ENCODE data around the gene IFITM10.

IFITM10 gene

DNA sequence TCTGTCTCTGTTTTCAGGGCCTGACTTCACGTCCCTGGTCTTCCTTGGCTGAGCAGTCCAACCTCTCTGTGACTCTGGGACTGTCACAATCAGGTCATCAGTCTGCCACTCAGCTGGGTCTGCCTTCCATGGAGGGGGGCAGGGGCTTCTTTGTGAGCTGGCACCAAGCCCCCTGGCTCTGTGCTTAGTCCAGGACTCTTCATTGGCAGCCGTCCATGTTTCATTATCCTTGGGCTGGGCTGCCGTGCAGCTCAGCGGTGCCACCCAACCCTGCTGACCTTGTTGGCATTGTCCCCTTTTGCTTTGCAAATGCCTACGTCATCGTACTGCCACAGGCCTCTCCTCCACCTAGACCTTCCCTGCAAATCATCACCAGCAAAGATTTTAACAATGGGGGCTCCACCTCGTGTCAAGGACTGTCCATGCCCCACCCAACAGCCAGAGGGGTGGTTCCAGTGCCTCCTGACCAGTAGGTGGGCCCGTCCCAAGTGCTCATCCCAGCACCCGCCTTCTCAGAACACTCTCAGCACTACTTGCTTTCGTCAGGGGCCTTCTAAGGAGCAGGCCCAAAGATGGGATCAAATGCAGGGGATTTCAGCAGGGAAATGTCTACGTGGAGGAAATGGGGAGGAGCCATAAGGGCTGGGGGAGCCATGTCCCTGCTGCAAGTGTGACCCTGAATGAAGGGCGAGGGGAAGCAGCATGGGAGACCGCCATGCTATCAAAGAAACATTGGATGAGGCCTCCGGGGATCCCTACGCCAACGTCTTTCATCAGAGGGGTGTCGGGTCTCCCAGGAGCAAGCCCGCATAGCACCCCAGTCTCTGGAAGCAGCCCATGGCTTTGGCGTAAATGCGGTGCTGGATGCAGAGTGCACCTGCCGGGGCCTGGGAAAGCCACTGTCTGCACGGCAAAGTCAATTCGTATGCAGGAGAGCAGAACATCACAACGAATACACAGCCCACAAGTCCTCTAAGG, 35.2 kb downstream of the IFITM10 start:
- Histone ChIP-seq H3K4me3 (ENCODE audit: low read depth, low read length) (no peak overlapping the region), H3K9me3 (ENCODE audit: control insufficient read depth, insufficient read depth, low read depth, low read length) (no peaks in the 10 kb centered on the region), H3K36me3 (ENCODE audit: control insufficient read depth in 2 of 2, insufficient read depth in 1 of 2, low read length in 2 of 2) (no peaks in the 10 kb centered on the region), H3K4me1 (ENCODE audit: control insufficient read depth, insufficient read depth, low read length) (no peaks in the 10 kb centered on the region), H3K27ac (ENCODE audit: extremely low read depth, low read depth, low read length) (no peak overlapping the region)
- ChIA-PET POLR2A (no interaction called here), CTCF (interaction anchor here (0.6 to 1.2 kb wide), 3 partner anchors 22 to 436 kb away, joined by 4 to 5 read pairs (median 5); no protein-coding TSS in a partner anchor)
- TF ChIP-seq SP3 (tag by site-specific recombination; IDR thresholded peaks at IDR 0.05) (no peak), YY1 (tag by site-specific recombination; IDR thresholded peaks at IDR 0.05) (no peak), ZNF521 (tag by site-specific recombination; IDR thresholded peaks at IDR 0.05) (no peak), ZNF404 (tag by site-specific recombination; IDR thresholded peaks at IDR 0.05) (no peak), ZNF704 (tag by site-specific recombination; IDR thresholded peaks at IDR 0.05) (no peak), ZNF112 (tag by site-specific recombination; IDR thresholded peaks at IDR 0.05) (no peak), ZNF768 (tag by site-specific recombination; IDR thresholded peaks at IDR 0.05) (no peak), ZNF837 (tag by site-specific recombination; IDR thresholded peaks at IDR 0.05) (no peak), ZNF658 (tag by site-specific recombination; IDR thresholded peaks at IDR 0.05) (no peak), TCF7L2 (IDR thresholded peaks at IDR 0.05; ENCODE audit: borderline replicate concordance, low read depth, low read length) (no peak), ZNF10 (tag by site-specific recombination; IDR thresholded peaks at IDR 0.05) (no peak), ZNF785 (tag by site-specific recombination; IDR thresholded peaks at IDR 0.05) (no peak), ZNF184 (tag by site-specific recombination; IDR thresholded peaks at IDR 0.05) (no peak), MZF1 (tag by site-specific recombination; IDR thresholded peaks at IDR 0.05; ENCODE audit: borderline replicate concordance) (no peak), ZNF830 (tag by site-specific recombination; IDR thresholded peaks at IDR 0.05; ENCODE audit: low read depth) (no peak), ZNF292 (tag by site-specific recombination; IDR thresholded peaks at IDR 0.05; ENCODE audit: borderline replicate concordance, low read depth) (no peak), ZNF37A (tag by site-specific recombination; IDR thresholded peaks at IDR 0.05) (no peak)
- TF ChIP-seq, protein P1, sequence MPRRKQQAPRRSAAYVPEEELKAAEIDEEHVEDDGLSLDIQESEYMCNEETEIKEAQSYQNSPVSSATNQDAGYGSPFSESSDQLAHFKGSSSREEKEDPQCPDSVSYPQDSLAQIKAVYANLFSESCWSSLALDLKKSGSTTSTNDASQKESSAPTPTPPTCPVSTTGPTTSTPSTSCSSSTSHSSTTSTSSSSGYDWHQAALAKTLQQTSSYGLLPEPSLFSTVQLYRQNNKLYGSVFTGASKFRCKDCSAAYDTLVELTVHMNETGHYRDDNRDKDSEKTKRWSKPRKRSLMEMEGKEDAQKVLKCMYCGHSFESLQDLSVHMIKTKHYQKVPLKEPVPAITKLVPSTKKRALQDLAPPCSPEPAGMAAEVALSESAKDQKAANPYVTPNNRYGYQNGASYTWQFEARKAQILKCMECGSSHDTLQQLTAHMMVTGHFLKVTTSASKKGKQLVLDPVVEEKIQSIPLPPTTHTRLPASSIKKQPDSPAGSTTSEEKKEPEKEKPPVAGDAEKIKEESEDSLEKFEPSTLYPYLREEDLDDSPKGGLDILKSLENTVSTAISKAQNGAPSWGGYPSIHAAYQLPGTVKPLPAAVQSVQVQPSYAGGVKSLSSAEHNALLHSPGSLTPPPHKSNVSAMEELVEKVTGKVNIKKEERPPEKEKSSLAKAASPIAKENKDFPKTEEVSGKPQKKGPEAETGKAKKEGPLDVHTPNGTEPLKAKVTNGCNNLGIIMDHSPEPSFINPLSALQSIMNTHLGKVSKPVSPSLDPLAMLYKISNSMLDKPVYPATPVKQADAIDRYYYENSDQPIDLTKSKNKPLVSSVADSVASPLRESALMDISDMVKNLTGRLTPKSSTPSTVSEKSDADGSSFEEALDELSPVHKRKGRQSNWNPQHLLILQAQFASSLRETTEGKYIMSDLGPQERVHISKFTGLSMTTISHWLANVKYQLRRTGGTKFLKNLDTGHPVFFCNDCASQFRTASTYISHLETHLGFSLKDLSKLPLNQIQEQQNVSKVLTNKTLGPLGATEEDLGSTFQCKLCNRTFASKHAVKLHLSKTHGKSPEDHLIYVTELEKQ (tag by site-specific recombination; IDR thresholded peaks at IDR 0.05; ENCODE audit: borderline replicate concordance): no peak

GRCh38 chr11:1708716-1709115, 41.7 kb downstream of the IFITM10 start:
- no peaks in the 10 kb centered on the region for H3K9me3 ChIP-seq (ENCODE audit: control insufficient read depth, insufficient read depth, low read depth, low read length)
- no peaks in the 10 kb centered on the region for H3K36me3 ChIP-seq (ENCODE audit: control insufficient read depth in 2 of 2, insufficient read depth in 1 of 2, low read length in 2 of 2)
- POLR2A ChIA-PET: no interaction called here

More at GRCh38 chr11:1708716-1709115, 41.7 kb downstream of the IFITM10 start:
- no peak overlapping the region for H3K27ac ChIP-seq (ENCODE audit: extremely low read depth, low read depth, low read length)
- H3K4me1 ChIP-seq (ENCODE audit: control insufficient read depth, insufficient read depth, low read length): no peaks in the 10 kb centered on the region
- no peak overlapping the region for H3K4me3 ChIP-seq (ENCODE audit: low read depth, low read length)
- CTCF ChIA-PET: no interaction called here
- no peak for TF ChIP-seq KLF10 (tag by site-specific recombination; IDR thresholded peaks at IDR 0.05)
- no peak for TF ChIP-seq ZNF747 (tag by site-specific recombination; IDR thresholded peaks at IDR 0.05)

Measured in HEK293 (cell line).